OCI-LY1 (cell line): Measurements from ENCODE around the gene ERG28.

ENCODE experiments used
- EZH2 ChIP-seq: fragments of 200-600 bp; sonication (generic), shearing (Covaris generic); IDR thresholded peaks from 2 replicates; pipeline ENCODE4 v1.8.0; 2017; ENCODE audit warnings: borderline replicate concordance, mixed run types, mild to moderate bottlenecking, antibody characterized with exemption, low read length, moderate library complexity, mixed read lengths
- TF ChIP-seq, protein P1 (sequence below): fragments of 200-600 bp; sonication (generic), shearing (Covaris generic); IDR thresholded peaks from 2 replicates; pipeline ENCODE4 v1.5.1; 2017; ENCODE audit warnings: mild to moderate bottlenecking, antibody characterized with exemption, low read length, moderate library complexity, mixed read lengths

DNA sequence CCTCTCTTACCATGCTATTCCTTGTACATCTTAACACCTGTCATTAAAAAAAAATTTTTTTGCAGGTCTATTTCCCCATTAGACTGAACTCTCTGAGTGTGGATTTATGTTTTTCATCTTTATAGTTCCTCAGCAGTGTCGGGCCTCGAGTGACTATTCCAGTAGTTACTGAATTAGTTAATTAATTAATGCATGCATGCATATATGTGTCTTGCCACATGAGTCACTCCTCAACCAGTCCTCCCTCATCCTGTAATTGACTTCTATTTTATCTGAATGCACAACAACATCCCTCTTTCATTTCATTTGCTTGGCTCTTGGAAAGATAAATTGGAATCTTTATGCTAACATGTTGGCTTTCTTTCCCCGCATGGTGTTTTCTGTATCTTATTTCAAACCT is 35.6 kb downstream of the ERG28 start:
- TF ChIP-seq, protein P1, sequence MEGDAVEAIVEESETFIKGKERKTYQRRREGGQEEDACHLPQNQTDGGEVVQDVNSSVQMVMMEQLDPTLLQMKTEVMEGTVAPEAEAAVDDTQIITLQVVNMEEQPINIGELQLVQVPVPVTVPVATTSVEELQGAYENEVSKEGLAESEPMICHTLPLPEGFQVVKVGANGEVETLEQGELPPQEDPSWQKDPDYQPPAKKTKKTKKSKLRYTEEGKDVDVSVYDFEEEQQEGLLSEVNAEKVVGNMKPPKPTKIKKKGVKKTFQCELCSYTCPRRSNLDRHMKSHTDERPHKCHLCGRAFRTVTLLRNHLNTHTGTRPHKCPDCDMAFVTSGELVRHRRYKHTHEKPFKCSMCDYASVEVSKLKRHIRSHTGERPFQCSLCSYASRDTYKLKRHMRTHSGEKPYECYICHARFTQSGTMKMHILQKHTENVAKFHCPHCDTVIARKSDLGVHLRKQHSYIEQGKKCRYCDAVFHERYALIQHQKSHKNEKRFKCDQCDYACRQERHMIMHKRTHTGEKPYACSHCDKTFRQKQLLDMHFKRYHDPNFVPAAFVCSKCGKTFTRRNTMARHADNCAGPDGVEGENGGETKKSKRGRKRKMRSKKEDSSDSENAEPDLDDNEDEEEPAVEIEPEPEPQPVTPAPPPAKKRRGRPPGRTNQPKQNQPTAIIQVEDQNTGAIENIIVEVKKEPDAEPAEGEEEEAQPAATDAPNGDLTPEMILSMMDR = no peak
- no peak for TF ChIP-seq EZH2
